Islet of Langerhans (tissue), 1 donor: ENCODE data around the gene FICD.
"Not testable (repeated sequence)": the region's sequence is repeated elsewhere in the genome, so short reads cannot be mapped to it uniquely, and the experiment has no call there.

Experiments used
- FAIRE-seq: peaks from one replicate; lab custom pipeline; 2011; peaks lifted over from hg19 to GRCh38; lab: Jason Lieb, UNC

Gene FICD

GRCh38 chr12:108538146-108538545 lies 23.1 kb downstream of the FICD start:
- FAIRE-seq = no peak

DNA sequence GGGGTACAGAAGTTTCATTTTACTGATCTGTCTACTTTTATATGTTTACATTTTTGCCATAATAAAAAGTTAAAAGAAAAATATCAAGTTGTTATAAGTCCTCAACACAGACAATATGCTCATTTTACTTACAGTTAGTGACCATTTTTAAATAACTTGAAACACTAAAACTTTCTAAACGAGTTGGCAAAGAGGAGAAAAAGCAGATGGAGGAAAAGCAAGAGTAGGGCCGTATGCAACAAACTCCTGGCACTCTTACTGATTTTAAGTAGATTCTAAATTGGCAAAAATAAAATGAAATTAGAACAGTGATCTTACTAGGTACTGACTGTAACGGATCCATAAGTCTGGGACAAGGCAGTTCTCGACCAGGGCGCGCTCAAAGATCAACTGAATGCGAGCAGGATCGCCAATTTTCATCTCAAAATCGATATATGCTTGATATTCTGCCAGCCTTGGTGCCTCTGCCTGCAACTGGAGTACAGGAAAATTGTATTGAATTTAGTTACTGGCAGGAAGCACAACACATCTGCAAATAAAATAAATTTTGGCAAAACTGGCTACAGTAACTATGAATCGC lies 23.6 kb downstream of the FICD start:
- FAIRE-seq = no peak

DNA sequence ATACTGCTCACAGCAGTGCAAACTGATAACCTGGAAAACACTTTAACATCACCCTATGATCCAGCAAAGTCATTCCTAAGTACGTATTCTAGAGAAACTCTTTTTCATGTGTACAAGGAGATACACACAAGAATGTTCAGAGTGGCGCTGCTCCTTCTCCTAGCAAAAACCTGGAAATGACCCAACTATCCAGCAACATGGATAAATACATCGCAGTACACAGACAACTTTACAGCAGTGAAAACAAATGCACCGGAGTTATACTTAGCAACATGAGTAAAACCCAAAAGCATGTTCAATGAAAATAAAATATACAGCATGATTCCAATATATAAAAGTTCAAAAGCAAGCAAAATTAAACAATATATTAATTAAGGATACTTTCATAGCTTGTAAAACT lies 27.2 kb downstream of the FICD start:
- FAIRE-seq = no peak

- FAIRE-seq = no peak
Observed at GRCh38 chr12:108543652-108544051, 28.6 kb downstream of the FICD start.

DNA sequence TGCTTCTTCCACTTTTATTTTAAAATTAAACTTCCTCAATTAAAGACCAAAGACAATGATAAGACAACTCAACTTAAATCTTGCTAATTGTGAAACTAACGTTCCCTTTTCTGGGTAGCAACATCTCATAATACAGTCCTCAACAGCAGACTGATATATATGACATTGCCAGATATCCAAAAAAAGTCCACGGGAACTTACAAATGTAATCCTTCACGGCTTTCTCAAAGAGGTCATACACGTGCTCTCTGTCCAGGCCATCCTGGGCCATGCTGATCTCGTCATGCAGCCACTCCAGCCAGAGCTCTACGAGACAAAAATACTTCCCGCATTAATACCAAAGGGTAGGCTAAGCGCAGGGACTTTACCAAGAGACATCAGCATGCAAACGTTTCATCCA lies 32.6 kb downstream of the FICD start:
- FAIRE-seq = no peak

DNA sequence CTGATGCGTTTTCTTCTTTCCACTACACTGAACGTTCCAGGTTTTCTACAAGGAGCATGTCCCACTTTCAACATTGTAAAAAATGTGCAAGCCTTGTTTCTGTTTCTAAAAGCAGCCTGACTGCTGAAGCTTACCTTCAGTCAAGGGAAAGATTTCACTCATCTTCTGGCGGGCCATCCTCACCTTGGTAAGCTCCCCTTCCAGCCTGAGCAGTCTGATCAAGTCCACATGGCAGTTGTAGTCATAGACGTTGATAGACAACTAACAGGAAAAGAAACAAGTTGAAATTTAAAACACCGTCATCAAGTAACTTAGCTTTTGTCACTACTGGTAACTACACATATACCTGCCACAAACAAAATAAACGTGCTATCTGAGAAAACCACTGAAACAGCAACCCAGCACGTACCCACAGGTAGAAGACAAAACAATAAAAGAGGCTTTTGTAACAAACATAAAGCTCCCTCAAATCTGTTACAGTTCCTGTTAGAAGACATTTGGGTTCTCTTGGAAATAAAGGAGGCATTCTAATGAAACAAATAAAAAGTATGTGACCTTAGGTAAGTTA lies 34.0 kb downstream of the FICD start:
- FAIRE-seq = no peak

GRCh38 chr12:108551535-108551934 lies 36.5 kb downstream of the FICD start:
- no peak for FAIRE-seq

GRCh38 chr12:108553799-108554198 lies 38.7 kb downstream of the FICD start:
- no peak for FAIRE-seq

GRCh38 chr12:108555383-108555782 lies 40.3 kb downstream of the FICD start:
- FAIRE-seq = not testable (repeated sequence)

- no peak for FAIRE-seq
Observed at GRCh38 chr12:108559007-108559655, 44.1 kb downstream of the FICD start.

GRCh38 chr12:108559748-108560147 lies 44.7 kb downstream of the FICD start:
- no peak for FAIRE-seq

DNA sequence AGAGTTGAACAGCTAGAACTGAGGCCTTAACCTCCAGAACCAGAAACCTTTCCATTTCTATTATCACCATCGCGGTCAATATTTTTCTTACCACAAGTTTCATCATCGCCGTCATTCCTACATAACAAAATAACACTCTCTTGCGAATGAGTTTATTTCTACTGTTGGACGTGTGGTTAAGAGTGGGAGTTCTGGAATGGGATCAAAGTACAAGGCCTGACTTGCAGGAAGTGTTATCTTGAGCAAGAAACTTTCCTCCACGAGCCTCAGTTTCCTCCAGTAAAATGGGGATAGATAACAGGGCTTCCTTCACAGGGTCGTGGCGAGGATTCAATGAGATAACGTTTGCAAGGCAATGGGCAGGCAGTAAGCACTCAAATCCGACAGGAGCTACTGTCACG lies 45.2 kb downstream of the FICD start:
- no peak for FAIRE-seq

GRCh38 chr12:108560752-108561719 lies 46.0 kb downstream of the FICD start, which contains the start of gene SART3:
SART3 (minus strand) TSS chr12:108561173; CDS start chr12:108561154, 19 bp downstream.
- FAIRE-seq = peak; percentile 89

GRCh38 chr12:108561852-108562347 lies 46.8 kb downstream of the FICD start:
- FAIRE-seq = no peak

DNA sequence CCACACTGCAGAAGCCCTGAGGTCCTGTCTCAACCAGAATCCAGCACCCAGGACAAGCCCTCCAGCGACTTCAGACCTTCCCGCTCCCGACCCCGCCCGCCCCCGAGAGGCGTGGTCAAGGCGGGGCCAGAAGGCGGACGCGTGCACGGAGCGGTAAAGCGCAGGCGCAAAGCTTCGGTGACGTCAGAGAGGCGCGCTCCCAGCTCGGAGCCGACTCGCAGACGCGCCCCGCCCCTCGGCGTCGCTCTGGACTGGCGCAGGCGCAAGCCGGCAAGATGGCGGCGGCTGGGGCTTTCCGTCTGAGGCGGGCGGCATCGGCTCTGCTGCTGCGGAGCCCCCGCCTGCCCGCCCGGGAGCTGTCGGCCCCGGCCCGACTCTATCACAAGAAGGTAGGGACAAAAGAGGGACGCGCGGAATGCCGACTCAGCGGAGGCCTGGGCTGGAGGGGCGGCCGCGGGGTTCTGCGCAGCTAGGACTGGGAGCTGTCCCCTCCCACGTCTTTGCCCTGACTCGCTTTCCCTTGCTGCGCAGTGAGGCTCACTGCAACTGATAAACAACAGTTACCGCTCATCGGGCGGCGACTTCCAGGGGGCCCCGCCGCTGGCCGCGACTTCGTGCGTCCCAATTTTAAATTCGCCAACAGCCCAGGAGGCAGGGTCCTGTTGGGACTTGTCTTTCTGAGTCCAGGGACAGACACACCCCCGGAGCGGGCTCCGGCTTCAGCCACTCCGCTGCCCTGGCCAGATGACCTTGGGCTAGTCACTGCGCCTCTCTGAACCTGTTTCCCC lies 47.5 kb downstream of the FICD start, which contains the start of gene ISCU:
Gene ISCU, plus strand, starts transcription at position 249 of the 788 bp plus-strand sequence. Its CDS starts 27 bp downstream, at position 276.
- no peak for FAIRE-seq

DNA sequence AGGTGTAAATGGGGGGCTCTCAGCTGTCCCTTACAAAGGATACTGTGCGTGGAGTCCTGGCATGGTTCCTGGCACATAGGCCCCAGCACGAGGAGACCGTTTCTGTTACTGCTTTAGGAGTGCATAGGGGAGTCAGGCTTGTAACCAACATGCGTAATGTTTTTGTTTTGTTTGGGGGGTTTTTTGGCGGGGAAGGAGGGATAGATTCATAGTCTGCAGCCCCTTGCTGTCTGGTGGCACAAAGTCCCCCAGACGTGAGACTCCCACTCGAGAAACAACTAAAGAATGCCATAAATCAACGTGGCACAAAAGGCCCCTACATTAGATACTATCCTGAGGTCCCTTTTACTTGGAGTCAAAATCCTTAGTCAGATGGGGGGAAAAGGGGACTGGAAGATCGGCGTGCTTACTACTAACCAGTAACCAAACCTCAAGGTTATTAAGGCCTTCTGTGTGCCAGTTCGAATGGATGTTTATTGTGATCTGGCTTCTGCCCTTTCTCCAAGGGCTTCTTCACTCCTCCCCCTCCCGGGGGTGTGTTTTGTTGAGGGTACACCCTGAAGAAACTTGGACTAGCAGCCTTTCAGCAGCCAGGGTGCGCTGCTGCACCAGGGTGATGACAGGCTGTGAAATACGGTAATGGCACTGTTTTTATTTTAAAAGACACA lies 48.2 kb downstream of the FICD start:
- FAIRE-seq = no peak

DNA sequence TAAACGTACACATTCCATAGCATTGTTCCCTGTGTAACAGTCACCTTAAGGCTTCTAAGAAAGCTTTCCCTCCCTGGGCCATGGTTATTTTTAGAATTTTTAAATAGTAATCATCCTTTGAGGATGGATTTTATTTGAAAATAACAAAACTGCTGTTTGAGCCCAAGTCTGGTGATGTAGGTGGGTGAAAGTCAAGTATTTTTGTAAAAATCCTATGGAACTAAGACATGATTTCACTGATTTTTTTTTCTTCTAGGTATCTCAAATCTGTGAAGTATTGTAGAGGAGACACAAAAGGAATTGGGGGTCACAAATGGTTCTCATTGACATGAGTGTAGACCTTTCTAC lies 48.7 kb downstream of the FICD start:
- FAIRE-seq = no peak

- FAIRE-seq = no peak
Observed at GRCh38 chr12:108564724-108565123, 49.6 kb downstream of the FICD start.

DNA sequence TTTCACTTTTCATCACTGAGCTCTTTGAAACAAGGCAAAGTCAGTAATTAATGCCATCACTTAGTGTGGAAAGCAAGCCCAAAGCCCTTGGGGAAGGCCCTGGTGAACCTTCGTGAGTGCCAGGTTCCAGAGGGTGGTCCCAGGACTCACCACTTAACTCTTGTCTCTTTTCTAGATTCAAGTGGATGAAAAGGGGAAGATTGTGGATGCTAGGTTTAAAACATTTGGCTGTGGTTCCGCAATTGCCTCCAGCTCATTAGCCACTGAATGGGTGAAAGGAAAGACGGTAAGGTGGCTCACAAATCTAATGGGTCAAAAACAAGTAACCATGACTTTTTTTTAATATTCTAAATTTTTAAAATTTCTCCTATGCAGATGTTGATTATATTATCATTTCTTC lies 50.1 kb downstream of the FICD start:
- no peak for FAIRE-seq

DNA sequence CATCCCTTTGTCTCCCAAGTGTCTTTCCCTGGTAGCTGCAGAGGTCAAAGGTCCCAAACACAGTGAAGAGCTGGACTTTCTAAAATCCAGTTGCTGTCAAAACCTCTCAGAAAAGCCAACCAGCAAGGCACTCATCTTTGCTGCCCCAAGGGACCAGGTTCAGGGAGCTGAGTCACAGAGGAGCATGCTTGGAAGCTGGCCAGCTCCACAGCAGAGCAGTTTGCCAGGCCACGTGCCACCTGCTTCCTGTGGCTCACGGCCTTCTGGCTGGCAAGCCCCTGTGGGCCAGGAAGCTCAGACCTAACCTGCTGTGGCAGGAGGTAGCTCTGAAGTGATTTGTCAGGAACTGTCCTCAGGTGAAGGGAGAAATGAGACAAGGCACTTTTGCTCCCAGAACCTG lies 50.9 kb downstream of the FICD start:
- no peak for FAIRE-seq

- FAIRE-seq = no peak
Observed at GRCh38 chr12:108566452-108566851, 51.4 kb downstream of the FICD start.
